HEK293 (cell line): ENCODE measurements around the gene MEF2C.

ENCODE experiments used
- CTCF ChIA-PET: fragments of 350-600 bp; formaldehyde crosslinking; extraction: SDS; loops from one replicate; lab custom pipeline; 2021; ENCODE audit warnings: antibody characterized with exemption; lab: Yijun Ruan, JAX
- POLR2A ChIA-PET: fragments of 300-600 bp; formaldehyde crosslinking; extraction: SDS; loops from one replicate; lab custom pipeline; 2020; ENCODE audit warnings: antibody characterized with exemption, inconsistent platforms; lab: Yijun Ruan, JAX
- H3K27ac ChIP-seq: fragments of 200-500 bp; sonication (Bioruptor generic); 2 replicates; pipeline ENCODE4 v1.5.1; 2014; ENCODE audit warnings: low read depth, low read length, control low read depth, inconsistent platforms; ENCODE audit errors: extremely low read depth
- H3K36me3 ChIP-seq, 2 experiments: fragments of 200-500 bp in 1 of 2; sonication (Bioruptor generic) in 1 of 2; 1 replicate in 1 of 2; 2 replicates in 1 of 2; pipeline ENCODE4 v1.5.1; 2014 to 2017; ENCODE audit warnings: inconsistent platforms in 2 of 2, low read length in 2 of 2; ENCODE audit not compliant: control insufficient read depth in 2 of 2, insufficient read depth in 1 of 2
- H3K4me1 ChIP-seq: fragments of 200-500 bp; sonication (Bioruptor generic); 2 replicates; pipeline ENCODE4 v1.5.1; 2014; ENCODE audit warnings: mild to moderate bottlenecking, low read length, inconsistent platforms; ENCODE audit not compliant: control insufficient read depth, insufficient read depth
- H3K4me3 ChIP-seq: 2 replicates; pipeline ENCODE4 v1.5.1; 2011; ENCODE audit warnings: low read depth, mild to moderate bottlenecking, control low read depth, low read length, moderate library complexity
- H3K9me3 ChIP-seq: fragments of 200-500 bp; sonication (Bioruptor generic); 2 replicates; pipeline ENCODE4 v1.5.1; 2014; ENCODE audit warnings: low read depth, low read length, inconsistent platforms; ENCODE audit not compliant: control insufficient read depth, insufficient read depth
- GLI4 ChIP-seq: fragments of 450-650 bp; formaldehyde crosslinking; IDR thresholded peaks from 2 replicates; pipeline ENCODE4 v1.5.1; 2016; ENCODE audit warnings: missing biosample characterization, missing genetic modification characterization
- SCRT1 ChIP-seq: fragments of 450-650 bp; formaldehyde crosslinking; IDR thresholded peaks from 2 replicates; pipeline ENCODE4 v1.5.1; 2016; ENCODE audit warnings: missing biosample characterization, missing genetic modification characterization, borderline replicate concordance
- SCRT2 ChIP-seq: fragments of 450-650 bp; formaldehyde crosslinking; IDR thresholded peaks from 2 replicates; pipeline ENCODE4 v1.5.1; 2016; ENCODE audit warnings: missing biosample characterization, missing genetic modification characterization
- SETDB1 ChIP-seq: IDR thresholded peaks from one replicate; pipeline ENCODE4 v1.6.1; 2017; ENCODE audit warnings: mild to moderate bottlenecking, low read length, moderate library complexity, mixed read lengths; ENCODE audit not compliant: insufficient read length
- SP2 ChIP-seq: fragments of 450-650 bp; formaldehyde crosslinking; IDR thresholded peaks from 2 replicates; pipeline ENCODE4 v1.5.1; 2016; ENCODE audit warnings: missing biosample characterization, missing genetic modification characterization
- ZBTB17 ChIP-seq: fragments of 450-650 bp; formaldehyde crosslinking; IDR thresholded peaks from 2 replicates; pipeline ENCODE4 v1.5.1; 2016; ENCODE audit warnings: missing biosample characterization, missing genetic modification characterization
- ZNF10 ChIP-seq: fragments of 450-650 bp; formaldehyde crosslinking; IDR thresholded peaks from 2 replicates; pipeline ENCODE4 v1.5.1; 2017; ENCODE audit warnings: missing biosample characterization, missing genetic modification characterization
- ZNF112 ChIP-seq: fragments of 450-650 bp; formaldehyde crosslinking; IDR thresholded peaks from 2 replicates; pipeline ENCODE4 v1.5.0; 2017; ENCODE audit warnings: missing biosample characterization, missing genetic modification characterization
- ZNF155 ChIP-seq: fragments of 450-650 bp; formaldehyde crosslinking; IDR thresholded peaks from 2 replicates; pipeline ENCODE4 v1.5.1; 2016; ENCODE audit warnings: missing biosample characterization, missing genetic modification characterization
- ZNF169 ChIP-seq: fragments of 450-650 bp; formaldehyde crosslinking; IDR thresholded peaks from 2 replicates; pipeline ENCODE4 v1.5.1; 2016; ENCODE audit warnings: missing biosample characterization, missing genetic modification characterization
- ZNF184 ChIP-seq: fragments of 450-650 bp; IDR thresholded peaks from 2 replicates; pipeline ENCODE4 v1.5.1; 2018; ENCODE audit warnings: missing biosample characterization, mild to moderate bottlenecking, missing genetic modification characterization
- ZNF239 ChIP-seq: fragments of 450-650 bp; formaldehyde crosslinking; IDR thresholded peaks from 2 replicates; pipeline ENCODE4 v1.5.1; 2016; ENCODE audit warnings: missing biosample characterization, missing genetic modification characterization
- ZNF302 ChIP-seq: fragments of 450-650 bp; formaldehyde crosslinking; IDR thresholded peaks from 2 replicates; pipeline ENCODE4 v1.5.1; 2016; ENCODE audit warnings: missing biosample characterization, missing genetic modification characterization, low read depth
- ZNF335 ChIP-seq: fragments of 450-650 bp; formaldehyde crosslinking; conservative IDR thresholded peaks from 2 replicates; pipeline ENCODE4 v1.5.1; 2016; ENCODE audit warnings: missing biosample characterization, missing genetic modification characterization
- ZNF366 ChIP-seq: fragments of 450-650 bp; formaldehyde crosslinking; conservative IDR thresholded peaks from 2 replicates; pipeline ENCODE4 v1.5.1; 2016; ENCODE audit warnings: missing biosample characterization, missing genetic modification characterization
- ZNF501 ChIP-seq: fragments of 450-650 bp; formaldehyde crosslinking; IDR thresholded peaks from 2 replicates; pipeline ENCODE4 v1.5.1; 2016; ENCODE audit warnings: missing biosample characterization, missing genetic modification characterization
- ZNF624 ChIP-seq: fragments of 450-650 bp; formaldehyde crosslinking; IDR thresholded peaks from 2 replicates; pipeline ENCODE4 v1.5.1; 2017; ENCODE audit warnings: missing biosample characterization, missing genetic modification characterization
- ZNF658 ChIP-seq: fragments of 450-650 bp; formaldehyde crosslinking; IDR thresholded peaks from 2 replicates; pipeline ENCODE4; 2016; ENCODE audit warnings: missing biosample characterization, missing genetic modification characterization
- ZNF664 ChIP-seq: fragments of 450-650 bp; formaldehyde crosslinking; IDR thresholded peaks from 2 replicates; pipeline ENCODE4 v1.5.1; 2016; ENCODE audit warnings: missing biosample characterization, missing genetic modification characterization
- ZNF776 ChIP-seq: fragments of 450-650 bp; formaldehyde crosslinking; IDR thresholded peaks from 2 replicates; pipeline ENCODE4 v1.5.0; 2017; ENCODE audit warnings: missing biosample characterization, missing genetic modification characterization, borderline replicate concordance
- TF ChIP-seq, protein P1 (sequence below): fragments of 450-650 bp; formaldehyde crosslinking; IDR thresholded peaks from 2 replicates; pipeline ENCODE4 v1.5.1; 2017; ENCODE audit warnings: missing biosample characterization, missing genetic modification characterization
- TF ChIP-seq, protein P2 (sequence below): fragments of 450-650 bp; formaldehyde crosslinking; IDR thresholded peaks from 2 replicates; pipeline ENCODE4 v1.5.1; 2017; ENCODE audit warnings: missing biosample characterization, missing genetic modification characterization

Gene MEF2C

DNA sequence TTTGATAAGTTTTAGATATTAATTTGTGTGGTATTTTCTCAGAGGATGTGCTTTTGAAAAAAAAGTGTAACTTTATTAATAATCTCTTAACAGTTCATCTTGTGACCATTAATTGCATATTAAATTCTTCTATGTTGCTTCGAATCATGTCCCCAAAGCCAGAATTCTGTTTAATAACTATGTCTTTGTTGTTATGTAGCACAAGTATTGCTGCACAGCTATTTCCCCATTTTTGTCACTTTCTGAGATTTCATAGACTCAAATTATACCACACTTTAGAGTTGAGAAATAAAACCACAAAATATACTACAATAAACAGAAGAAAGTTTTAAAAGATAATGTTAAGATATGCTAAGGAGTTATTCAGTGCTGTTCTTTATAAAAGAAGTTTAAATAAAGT is 2.8 kb downstream of the MEF2C start:
- TF ChIP-seq ZNF624 (tag by site-specific recombination) (no peak), SETDB1 (no peak), ZNF10 (tag by site-specific recombination) (no peak), ZNF501 (tag by site-specific recombination) (no peak), ZNF776 (tag by site-specific recombination) (no peak), ZNF169 (tag by site-specific recombination) (no peak), ZNF239 (tag by site-specific recombination) (no peak), SP2 (tag by site-specific recombination) (no peak), ZNF155 (tag by site-specific recombination) (no peak), ZNF112 (tag by site-specific recombination) (no peak), ZNF658 (no peak)
- TF ChIP-seq, protein P1, sequence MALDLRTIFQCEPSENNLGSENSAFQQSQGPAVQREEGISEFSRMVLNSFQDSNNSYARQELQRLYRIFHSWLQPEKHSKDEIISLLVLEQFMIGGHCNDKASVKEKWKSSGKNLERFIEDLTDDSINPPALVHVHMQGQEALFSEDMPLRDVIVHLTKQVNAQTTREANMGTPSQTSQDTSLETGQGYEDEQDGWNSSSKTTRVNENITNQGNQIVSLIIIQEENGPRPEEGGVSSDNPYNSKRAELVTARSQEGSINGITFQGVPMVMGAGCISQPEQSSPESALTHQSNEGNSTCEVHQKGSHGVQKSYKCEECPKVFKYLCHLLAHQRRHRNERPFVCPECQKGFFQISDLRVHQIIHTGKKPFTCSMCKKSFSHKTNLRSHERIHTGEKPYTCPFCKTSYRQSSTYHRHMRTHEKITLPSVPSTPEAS (tag by site-specific recombination): no peak
- TF ChIP-seq, all 188 proteins: peak for 0
- H3K9me3 ChIP-seq: no peaks in the 10 kb centered on the region
- ChIA-PET POLR2A (no interaction called here), CTCF (interaction anchor here (0.6 kb wide), 1 partner anchor 10 kb away, joined by 3 read pairs; no protein-coding TSS in a partner anchor)
- H3K4me1 ChIP-seq: peaks cover 17% of the 10 kb centered on the region; the same call in 1 of the 2 replicates
- no peak overlapping the region for H3K27ac ChIP-seq
- no peaks in the 10 kb centered on the region for H3K36me3 ChIP-seq
- no peak overlapping the region for H3K4me3 ChIP-seq

DNA sequence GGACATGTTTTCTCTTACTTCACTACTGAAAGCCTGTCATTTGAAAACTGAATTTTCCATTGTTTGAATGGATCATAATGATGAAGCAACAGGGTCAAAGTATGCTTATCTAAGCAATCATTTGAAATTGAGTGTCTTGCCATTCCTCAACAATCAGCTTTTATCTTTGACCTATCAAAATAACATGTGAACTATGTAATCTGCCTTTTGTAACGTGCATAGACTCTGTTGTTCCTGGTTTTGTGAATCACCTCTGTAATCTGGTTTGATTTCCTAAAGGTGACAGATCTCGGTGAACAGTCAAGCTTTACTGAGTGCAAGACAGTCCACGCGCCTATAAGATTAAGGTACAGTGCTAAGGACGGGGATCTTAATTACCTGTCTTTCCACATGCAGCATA is 3.3 kb downstream of the MEF2C start:
- POLR2A ChIA-PET: no interaction called here
- CTCF ChIA-PET: interaction anchor here (0.5 to 0.7 kb wide), 3 partner anchors 10 to 1480 kb away, joined by 3 to 4 read pairs (median 3); no protein-coding TSS in a partner anchor
- H3K4me3 ChIP-seq: no peak overlapping the region

DNA sequence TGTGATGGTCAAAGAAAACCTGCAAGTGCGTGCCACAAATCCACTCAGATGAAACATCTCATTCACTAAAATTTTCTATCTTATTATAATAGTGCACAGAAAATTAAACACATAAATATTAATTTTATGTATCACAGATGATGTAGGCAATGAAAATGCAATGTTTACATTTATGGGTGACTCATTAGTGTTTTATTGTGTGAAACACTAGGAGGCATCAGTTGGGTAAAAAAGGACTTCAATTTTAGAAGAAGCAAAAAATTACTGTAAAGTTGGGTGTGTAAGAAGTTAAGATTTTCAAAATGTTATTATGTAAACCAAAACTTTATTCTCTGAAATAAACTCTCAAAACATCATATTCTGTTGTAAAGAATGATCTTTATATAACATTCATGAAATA is 4.0 kb downstream of the MEF2C start:
- no peaks in the 10 kb centered on the region for H3K36me3 ChIP-seq
- H3K27ac ChIP-seq: no peak overlapping the region
- CTCF ChIA-PET: interaction anchor here (0.7 kb wide), 1 partner anchor 150 kb away, joined by 3 read pairs; no protein-coding TSS in a partner anchor
- POLR2A ChIA-PET: no interaction called here
- H3K9me3 ChIP-seq: no peaks in the 10 kb centered on the region
- H3K4me1 ChIP-seq: peaks cover 17% of the 10 kb centered on the region; the same call in 1 of the 2 replicates
- H3K4me3 ChIP-seq: no peak overlapping the region
- no peak for TF ChIP-seq ZNF302 (tag by site-specific recombination)
- TF ChIP-seq, protein P2, sequence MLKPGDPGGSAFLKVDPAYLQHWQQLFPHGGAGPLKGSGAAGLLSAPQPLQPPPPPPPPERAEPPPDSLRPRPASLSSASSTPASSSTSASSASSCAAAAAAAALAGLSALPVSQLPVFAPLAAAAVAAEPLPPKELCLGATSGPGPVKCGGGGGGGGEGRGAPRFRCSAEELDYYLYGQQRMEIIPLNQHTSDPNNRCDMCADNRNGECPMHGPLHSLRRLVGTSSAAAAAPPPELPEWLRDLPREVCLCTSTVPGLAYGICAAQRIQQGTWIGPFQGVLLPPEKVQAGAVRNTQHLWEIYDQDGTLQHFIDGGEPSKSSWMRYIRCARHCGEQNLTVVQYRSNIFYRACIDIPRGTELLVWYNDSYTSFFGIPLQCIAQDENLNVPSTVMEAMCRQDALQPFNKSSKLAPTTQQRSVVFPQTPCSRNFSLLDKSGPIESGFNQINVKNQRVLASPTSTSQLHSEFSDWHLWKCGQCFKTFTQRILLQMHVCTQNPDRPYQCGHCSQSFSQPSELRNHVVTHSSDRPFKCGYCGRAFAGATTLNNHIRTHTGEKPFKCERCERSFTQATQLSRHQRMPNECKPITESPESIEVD (tag by site-specific recombination): peak; percentile 59; the same call in 1 of the 2 replicates
- TF ChIP-seq, all 188 proteins: peak for 1

More for the DNA sequence above, 3.3 kb downstream of the MEF2C start:
- Histone ChIP-seq H3K9me3 (no peaks in the 10 kb centered on the region), H3K36me3 (no peaks in the 10 kb centered on the region), H3K27ac (no peak overlapping the region), H3K4me1 (peaks cover 17% of the 10 kb centered on the region; the same call in 1 of the 2 replicates)
- TF ChIP-seq ZNF335 (tag by site-specific recombination) (0 out of 2 replicates have a peak, but pooled peaks have one; percentile 18), ZNF184 (tag by site-specific recombination) (no peak), SCRT2 (tag by site-specific recombination) (peak; percentile 77), ZBTB17 (tag by site-specific recombination) (0 out of 2 replicates have a peak, but pooled peaks have one; percentile 43), ZNF664 (no peak), GLI4 (tag by site-specific recombination) (no peak), ZNF366 (tag by site-specific recombination) (peak; percentile 49), SCRT1 (tag by site-specific recombination) (0 out of 2 replicates have a peak, but pooled peaks have one; percentile 45)
- TF ChIP-seq, protein P2 (tag by site-specific recombination): peak; percentile 24; the same call in 1 of the 2 replicates
- TF ChIP-seq, all 188 proteins: peak for 6
